HCT116 (cell line): ENCODE results near the gene ACTN2. TPM values are rescaled to one million over a fixed set of nuclear protein-coding genes. Genes with fewer than 3 reads are reported as not detected.

Experiments
- ATAC-seq: fragments of 200-7000 bp; cut with Tn5 transposase; 2 replicates; pipeline ENCODE4 v1.9.1; 2020; ENCODE audit warnings: mild to moderate bottlenecking, moderate library complexity
- BruUV-seq: library from RNA; stranded (reverse); fragments of 400-500 nt; replicated peaks from 2 replicates; lab custom pipeline; 2021; lab: Mats Ljungman, UMichigan
- CTCF ChIA-PET: fragments of 300-600 bp; sonication (Branson Sonifier 250); formaldehyde crosslinking; loops from one replicate; lab custom pipeline; 2021; ENCODE audit warnings: antibody characterized with exemption; lab: Charles Lee
- POLR2A ChIA-PET: fragments of 300-600, 350-600 bp; sonication (Branson Sonifier 250); formaldehyde crosslinking; loops from one replicate; lab custom pipeline; 2021; ENCODE audit warnings: antibody characterized with exemption; lab: Charles Lee
- RAD21 ChIA-PET, 2 experiments: fragments of 300-600 bp; sonication (Branson Sonifier 250); formaldehyde crosslinking; loops; one replicate each; lab custom pipeline; 2023; ENCODE audit warnings: low total read pairs in 2 of 2; ENCODE audit not compliant: uncharacterized antibody in 2 of 2, unreplicated experiment in 2 of 2, low non-redundant PET in 1 of 2; lab: Charles Lee
- DNase-seq: peaks from one replicate; pipeline ENCODE4 v3.0.0-alpha.2; 2010; ENCODE audit warnings: low read depth, low spot score
- H2AFZ ChIP-seq: fragments of 200-600 bp; shearing (Covaris generic), sonication (generic); 2 replicates; pipeline ENCODE4 v1.6.1; 2017; ENCODE audit warnings: low read depth, mixed run types, mixed read lengths, antibody characterized with exemption, low read length; ENCODE audit not compliant: poor library complexity, severe bottlenecking
- H3K27ac ChIP-seq: 2 replicates; pipeline ENCODE4 v1.5.1; 2012; ENCODE audit warnings: low read depth, low read length
- H3K27me3 ChIP-seq: fragments of 200-600 bp; sonication (generic); 2 replicates; pipeline ENCODE4 v1.6.1; 2016; ENCODE audit warnings: mixed run types, low read length, mixed read lengths; ENCODE audit not compliant: insufficient read depth
- H3K36me3 ChIP-seq, 2 experiments: fragments of 200-500 bp in 1 of 2; fragments of 200-600 bp in 1 of 2; sonication (Bioruptor generic) in 1 of 2; sonication (generic) in 1 of 2; 2 replicates each; pipeline versions ENCODE4 v1.5.1 to v1.6.1; 2014 to 2016; ENCODE audit warnings: low read length in 2 of 2, inconsistent platforms in 1 of 2, mixed read lengths in 1 of 2, mixed run types in 1 of 2; ENCODE audit not compliant: insufficient read depth in 2 of 2, control insufficient read depth in 1 of 2
- H3K4me1 ChIP-seq, 2 experiments: fragments of 200-600 bp in 1 of 2; sonication (generic) in 1 of 2; 2 replicates each; pipeline versions ENCODE4 v1.5.1 to v1.6.1; 2012 to 2017; ENCODE audit warnings: low read length in 2 of 2, inconsistent platforms in 1 of 2, mild to moderate bottlenecking in 1 of 2, mixed read lengths in 1 of 2, mixed run types in 1 of 2, moderate library complexity in 1 of 2; ENCODE audit not compliant: insufficient read depth in 2 of 2, control insufficient read depth in 1 of 2
- H3K4me2 ChIP-seq: fragments of 200-600 bp; sonication (generic); 2 replicates; pipeline ENCODE4 v1.6.1; 2017; ENCODE audit warnings: mixed run types, low read length, mixed read lengths
- H3K4me3 ChIP-seq, 2 experiments: fragments of 200-600 bp in 1 of 2; sonication (generic) in 1 of 2; replicated peaks in 1 of 2; 2 replicates each; pipeline ENCODE4 v1.5.1; 2011 to 2016; ENCODE audit warnings: low read length in 2 of 2, control low read depth in 1 of 2, low read depth in 1 of 2, mild to moderate bottlenecking in 1 of 2, mixed read lengths in 1 of 2, mixed run types in 1 of 2
- H3K79me2 ChIP-seq: fragments of 200-600 bp; sonication (generic); 2 replicates; pipeline ENCODE4 v1.6.1; 2017; ENCODE audit warnings: mild to moderate bottlenecking, mixed run types, low read length, moderate library complexity, mixed read lengths; ENCODE audit not compliant: insufficient read depth
- H3K9ac ChIP-seq: fragments of 200-600 bp; sonication (generic); 2 replicates; pipeline ENCODE4 v1.6.1; 2016; ENCODE audit warnings: low read length, mixed read lengths
- H3K9me2 ChIP-seq: fragments of 200-600 bp; sonication (generic), shearing (Covaris generic); 2 replicates; pipeline ENCODE4 v1.6.1; 2017; ENCODE audit warnings: mixed run types, mild to moderate bottlenecking, moderate library complexity; ENCODE audit not compliant: insufficient read depth
- H3K9me3 ChIP-seq, 2 experiments: fragments of 200-500 bp in 1 of 2; fragments of 200-600 bp in 1 of 2; sonication (Bioruptor generic) in 1 of 2; sonication (generic) in 1 of 2; 2 replicates each; pipeline ENCODE4 v1.6.1; 2014 to 2017; ENCODE audit warnings: low read length in 2 of 2, mixed read lengths in 2 of 2, inconsistent platforms in 1 of 2, low read depth in 1 of 2, mild to moderate bottlenecking in 1 of 2, mixed run types in 1 of 2, moderate library complexity in 1 of 2; ENCODE audit not compliant: control insufficient read depth in 1 of 2, insufficient read depth in 1 of 2
- H4K20me1 ChIP-seq: fragments of 200-600 bp; sonication (generic), shearing (Covaris generic); 2 replicates; pipeline ENCODE4 v1.6.1; 2017; ENCODE audit warnings: mixed run types, mild to moderate bottlenecking, moderate library complexity; ENCODE audit not compliant: insufficient read depth
- CBX3 ChIP-seq: IDR thresholded peaks from 2 replicates; pipeline ENCODE4 v1.6.1; 2012; ENCODE audit warnings: low read depth
- CEBPB ChIP-seq: IDR thresholded peaks from 2 replicates; pipeline ENCODE4 v1.6.1; 2012; ENCODE audit warnings: low read depth
- EGR1 ChIP-seq: IDR thresholded peaks from 2 replicates; pipeline ENCODE4 v1.6.1; 2012; ENCODE audit warnings: low read depth
- EZH2 ChIP-seq: fragments of 200-600 bp; sonication (generic); IDR thresholded peaks from 2 replicates; pipeline ENCODE4 v1.6.1; 2017; ENCODE audit warnings: antibody characterized with exemption, mixed run types
- FOSL1 ChIP-seq: IDR thresholded peaks from 2 replicates; pipeline ENCODE4 v1.6.1; 2012; ENCODE audit warnings: low read depth
- JUND ChIP-seq: IDR thresholded peaks from 2 replicates; pipeline ENCODE4 v1.6.1; 2012
- MAX ChIP-seq: IDR thresholded peaks from 2 replicates; pipeline ENCODE4 v1.6.1; 2012
- POLR2AphosphoS5 ChIP-seq: IDR thresholded peaks from 2 replicates; pipeline ENCODE4 v1.6.1; 2011; ENCODE audit warnings: mild to moderate bottlenecking, low read depth, low read length, moderate library complexity
- SRF ChIP-seq: IDR thresholded peaks from 2 replicates; pipeline ENCODE4 v1.6.1; 2012; ENCODE audit warnings: low read depth
- YY1 ChIP-seq: IDR thresholded peaks from 2 replicates; pipeline ENCODE4 v1.6.1; 2011; ENCODE audit warnings: low read length, low read depth, moderate library complexity, mild to moderate bottlenecking; ENCODE audit not compliant: insufficient replicate concordance; ENCODE audit errors: extremely low read depth
- ZBTB33 ChIP-seq: IDR thresholded peaks from 2 replicates; pipeline ENCODE4 v1.6.1; 2011; ENCODE audit warnings: mild to moderate bottlenecking, low read length, moderate library complexity; ENCODE audit not compliant: insufficient replicate concordance; ENCODE audit errors: extremely low read depth
- ZNF274 ChIP-seq: fragments of 200-500 bp; sonication (Bioruptor generic); IDR thresholded peaks from 2 replicates; pipeline ENCODE4 v1.6.1; 2014; ENCODE audit warnings: mild to moderate bottlenecking, low read depth, low read length, inconsistent platforms
- intact Hi-C: fragments of 100-400 bp; cut with micrococcal nuclease; formaldehyde crosslinking; loops from 2 replicates; pipeline ENCODE4 v1.10.0; 2022
- total RNA-seq: library from RNA; stranded (reverse); gene quantifications from one replicate; pipeline ENCODE4 v1.2.1, GENCODE V29; 2021; ENCODE audit not compliant: unreplicated experiment
- TF ChIP-seq, protein P1 (sequence below), 3 experiments: fragments of 200-600 bp in 1 of 3; sonication (generic) in 1 of 3; IDR thresholded peaks in 2 of 3; conservative IDR thresholded peaks in 1 of 3; 2 replicates each; pipeline ENCODE4 v1.5.1; 2012 to 2017; ENCODE audit warnings: low read depth in 2 of 3, low read length in 2 of 3, antibody characterized with exemption in 1 of 3, borderline replicate concordance in 1 of 3, control low read depth in 1 of 3, mild to moderate bottlenecking in 1 of 3, mixed read lengths in 1 of 3, mixed run types in 1 of 3, moderate library complexity in 1 of 3; ENCODE audit not compliant: insufficient read depth in 1 of 3

ACTN2 gene
- total RNA-seq, 1 experiment from 2014 or later: 0.20 TPM

DNA sequence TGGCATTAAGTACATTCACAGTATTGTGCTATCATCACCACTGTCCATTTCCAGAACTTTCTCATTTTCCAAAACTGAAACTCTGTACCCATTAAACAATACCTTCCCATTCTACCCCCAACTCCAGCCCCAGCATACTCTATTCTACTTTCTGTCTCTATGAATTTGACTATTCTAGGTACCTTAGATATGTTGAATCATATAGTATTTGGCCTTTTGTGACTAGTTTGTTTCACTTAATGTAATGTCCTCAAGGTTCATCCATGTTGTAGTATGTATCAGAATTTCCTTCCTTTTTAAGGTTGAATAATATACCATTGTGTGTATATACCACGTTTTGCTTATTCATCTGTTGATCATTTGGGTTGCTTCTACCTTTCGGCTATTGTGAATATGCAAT is 120.3 kb downstream of the ACTN2 start:
- no peak overlapping the region for H3K9ac ChIP-seq
- H3K9me2 ChIP-seq: no peaks in the 10 kb centered on the region
- TF ChIP-seq ZNF274 (no peak), EGR1 (no peak), FOSL1 (no peak), YY1 (no peak)
- TF ChIP-seq, protein P1, sequence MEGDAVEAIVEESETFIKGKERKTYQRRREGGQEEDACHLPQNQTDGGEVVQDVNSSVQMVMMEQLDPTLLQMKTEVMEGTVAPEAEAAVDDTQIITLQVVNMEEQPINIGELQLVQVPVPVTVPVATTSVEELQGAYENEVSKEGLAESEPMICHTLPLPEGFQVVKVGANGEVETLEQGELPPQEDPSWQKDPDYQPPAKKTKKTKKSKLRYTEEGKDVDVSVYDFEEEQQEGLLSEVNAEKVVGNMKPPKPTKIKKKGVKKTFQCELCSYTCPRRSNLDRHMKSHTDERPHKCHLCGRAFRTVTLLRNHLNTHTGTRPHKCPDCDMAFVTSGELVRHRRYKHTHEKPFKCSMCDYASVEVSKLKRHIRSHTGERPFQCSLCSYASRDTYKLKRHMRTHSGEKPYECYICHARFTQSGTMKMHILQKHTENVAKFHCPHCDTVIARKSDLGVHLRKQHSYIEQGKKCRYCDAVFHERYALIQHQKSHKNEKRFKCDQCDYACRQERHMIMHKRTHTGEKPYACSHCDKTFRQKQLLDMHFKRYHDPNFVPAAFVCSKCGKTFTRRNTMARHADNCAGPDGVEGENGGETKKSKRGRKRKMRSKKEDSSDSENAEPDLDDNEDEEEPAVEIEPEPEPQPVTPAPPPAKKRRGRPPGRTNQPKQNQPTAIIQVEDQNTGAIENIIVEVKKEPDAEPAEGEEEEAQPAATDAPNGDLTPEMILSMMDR (IDR thresholded peaks at IDR 0.05 in 2 of 3, conservative IDR thresholded peaks at IDR 0.05 in 1 of 3; ENCODE audit: borderline replicate concordance in 1 of 3, insufficient read depth in 1 of 3, low read depth in 2 of 3, low read length in 2 of 3): no peak
- peaks cover 17% of the 10 kb centered on the region for H3K79me2 ChIP-seq
- DNase-seq: no peak
- H3K4me3 ChIP-seq: no peak overlapping the region
- CTCF ChIA-PET: no interaction called here
- no peak for ATAC-seq
- H3K27me3 ChIP-seq: no peaks in the 10 kb centered on the region
- no peak overlapping the region for H3K27ac ChIP-seq
- no peaks in the 10 kb centered on the region for H3K4me1 ChIP-seq
- peaks cover 0 to 5% of the 10 kb centered on the region in 2 experiments; a peak in 1 of 4 replicates for H3K36me3 ChIP-seq
- H4K20me1 ChIP-seq: no peaks in the 10 kb centered on the region
- RAD21 ChIA-PET: no interaction called here
- no peak overlapping the region for H2AFZ ChIP-seq
- intact Hi-C loops: no loop called here
- POLR2A ChIA-PET: no interaction called here
- no peaks in the 10 kb centered on the region for H3K9me3 ChIP-seq
- no TSS peak for BruUV-seq
- H3K4me2 ChIP-seq: no peak overlapping the region

DNA sequence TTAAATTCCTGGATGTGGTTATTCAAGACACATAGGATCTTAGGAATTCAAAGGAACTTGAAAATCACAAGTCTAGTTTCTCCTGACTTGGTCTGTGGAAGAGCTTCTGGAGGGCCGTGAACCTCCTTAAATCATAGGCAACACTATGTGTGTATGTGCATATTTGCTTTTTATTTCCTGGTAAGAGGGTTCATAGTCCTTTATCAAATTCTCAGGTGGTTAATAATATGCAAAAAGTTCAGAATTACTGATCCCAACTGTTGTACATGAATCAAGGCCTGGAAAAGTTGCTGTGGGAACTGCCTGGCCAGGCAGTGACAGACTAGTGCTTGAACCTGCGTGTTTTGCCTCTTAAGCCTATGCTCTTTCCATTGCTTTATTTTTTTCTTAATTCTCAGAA is 121.7 kb downstream of the ACTN2 start:
- Histone ChIP-seq H3K79me2 (peaks cover 5% of the 10 kb centered on the region), H3K4me2 (no peak overlapping the region), H2AFZ (no peak overlapping the region), H3K9me3 (no peaks in the 10 kb centered on the region), H3K4me1 (no peaks in the 10 kb centered on the region), H3K9me2 (no peaks in the 10 kb centered on the region), H3K36me3 (peaks cover 0 to 5% of the 10 kb centered on the region in 2 experiments; a peak in 2 of 4 replicates), H3K4me3 (no peak overlapping the region), H3K27me3 (no peaks in the 10 kb centered on the region), H4K20me1 (no peaks in the 10 kb centered on the region), H3K9ac (no peak overlapping the region), H3K27ac (no peak overlapping the region)
- ChIA-PET POLR2A (interaction anchor here (0.9 kb wide), 1 partner anchor 13 kb away, joined by 3 read pairs; the partner anchor contains the start of gene MTR), RAD21 (no interaction called here), CTCF (no interaction called here)
- no TSS peak for BruUV-seq
- no peak for ATAC-seq
- intact Hi-C loops: no loop called here
- no peak for DNase-seq
- TF ChIP-seq YY1: no peak
- TF ChIP-seq, protein P1 (IDR thresholded peaks at IDR 0.05 in 2 of 3, conservative IDR thresholded peaks at IDR 0.05 in 1 of 3; ENCODE audit: borderline replicate concordance in 1 of 3, insufficient read depth in 1 of 3, low read depth in 2 of 3, low read length in 2 of 3): no peak
- TF ChIP-seq EGR1: no peak
- TF ChIP-seq CBX3: no peak
- TF ChIP-seq ZNF274: no peak
- no peak for TF ChIP-seq CEBPB
- TF ChIP-seq POLR2AphosphoS5: no peak
- TF ChIP-seq EZH2: no peak
- no peak for TF ChIP-seq SRF
- TF ChIP-seq JUND: no peak
- TF ChIP-seq MAX: no peak
- TF ChIP-seq ZBTB33: no peak
